Dedifferentiated amniotic fluid mesenchymal stem cell (primary cell): ENCODE measurements around the gene EXOC6B.
A peak's percentile ranks its signal among the peaks of the same experiment; 100 is the strongest.

Source experiments
- DNase-seq: peaks from one replicate; pipeline ENCODE4 v3.0.0-alpha.2; 2016; ENCODE audit errors: extremely low spot score

Gene EXOC6B

GRCh38 chr2:72743481-72743880 is 82.4 kb downstream of the EXOC6B start:
- no peak for DNase-seq

DNA sequence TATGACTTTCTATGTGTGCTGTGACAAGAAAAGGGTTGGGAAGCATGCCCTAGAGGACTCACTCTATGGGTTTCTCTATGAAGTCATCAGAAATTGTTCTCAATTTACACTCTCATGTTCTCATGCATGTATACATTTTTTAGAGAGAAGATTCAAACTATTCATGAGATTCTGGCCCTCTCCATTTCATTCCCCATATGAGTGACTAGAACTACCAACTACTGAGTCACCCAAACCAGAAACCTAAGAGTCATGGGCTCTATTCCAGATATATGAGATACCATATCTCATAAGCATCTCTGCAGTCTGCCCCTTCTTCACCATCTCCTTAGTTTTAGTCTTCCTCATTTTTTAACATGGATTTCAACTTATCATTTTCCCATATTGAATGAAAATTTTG is 87.7 kb downstream of the EXOC6B start:
- DNase-seq, result no peak

GRCh38 chr2:72734432-72734831 is 91.4 kb downstream of the EXOC6B start:
- no peak for DNase-seq

GRCh38 chr2:72731116-72731515 is 94.7 kb downstream of the EXOC6B start:
- DNase-seq, result no peak

- no peak for DNase-seq
These were observed 98.5 kb downstream of the EXOC6B start for GRCh38 chr2:72727356-72727755.

DNA sequence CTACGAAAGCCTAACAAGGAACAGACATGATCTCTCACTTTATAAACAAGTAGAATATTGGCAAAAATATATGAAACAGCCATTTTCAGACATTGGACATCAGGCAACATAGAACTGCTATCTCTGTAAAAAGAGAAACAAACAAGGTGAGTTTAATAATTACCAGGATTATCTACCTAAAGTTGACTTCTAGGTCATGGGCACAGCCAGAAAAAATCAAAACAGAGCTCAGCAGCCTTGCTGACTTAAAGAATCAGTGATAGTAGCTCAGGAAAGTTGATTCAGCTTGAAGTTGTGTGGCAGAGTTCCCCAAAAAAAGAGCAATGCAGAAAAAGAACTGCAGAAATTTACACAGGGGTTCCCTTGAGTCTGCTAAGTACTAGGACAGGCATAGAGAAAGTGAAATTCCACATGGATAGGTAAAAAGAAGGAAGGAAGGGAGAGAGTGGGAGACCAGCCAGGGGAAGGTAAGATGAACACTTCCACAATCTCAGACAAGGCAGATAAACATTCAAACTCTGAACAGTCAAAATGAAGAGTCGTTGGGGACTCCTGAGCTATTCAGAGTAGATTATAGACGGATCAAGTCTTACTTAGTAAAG is 102.0 kb downstream of the EXOC6B start:
- DNase-seq, result no peak

GRCh38 chr2:72722492-72723070 is 103.3 kb downstream of the EXOC6B start:
- DNase-seq, result peak; percentile 66

DNA sequence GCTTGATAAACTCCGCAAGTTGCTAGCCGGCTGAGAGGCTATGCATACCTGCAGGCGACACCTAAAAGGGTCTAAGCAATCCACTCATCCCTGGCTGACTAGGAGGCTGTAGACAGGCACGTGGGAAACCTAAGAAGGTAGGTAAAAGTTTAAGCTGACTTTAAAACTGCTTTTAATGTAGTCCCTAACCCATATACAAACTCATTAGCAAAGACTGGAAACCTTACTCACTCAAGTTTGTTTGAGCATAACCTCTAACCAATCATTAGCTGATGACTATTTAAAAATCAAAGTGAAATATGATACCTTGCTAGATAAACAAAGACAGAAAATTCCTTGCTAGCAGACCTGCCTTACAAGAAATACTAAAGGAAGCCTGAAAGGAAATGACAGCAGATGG is 106.4 kb downstream of the EXOC6B start:
- no peak for DNase-seq

- DNase-seq, result no peak
These were observed 107.0 kb downstream of the EXOC6B start for GRCh38 chr2:72718876-72719275.

DNA sequence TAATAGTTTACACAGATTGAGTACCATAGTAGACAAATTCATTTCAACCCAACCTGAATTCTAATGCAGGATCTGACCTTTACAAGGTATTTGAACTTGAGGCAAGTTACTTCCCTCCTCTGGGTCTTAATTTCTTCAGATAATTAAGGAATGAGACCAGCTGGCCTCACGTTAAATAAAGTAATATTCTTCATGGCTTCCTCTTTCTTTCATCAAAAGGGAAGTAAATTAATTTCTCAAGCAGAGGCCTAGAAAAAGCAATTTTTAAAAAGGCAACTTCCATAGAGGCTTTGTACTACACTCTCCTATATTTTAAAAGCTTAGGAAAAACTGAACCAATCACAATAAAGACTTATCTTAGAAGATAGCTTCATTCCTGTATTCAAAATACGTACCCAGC is 109.2 kb downstream of the EXOC6B start:
- no peak for DNase-seq

DNA sequence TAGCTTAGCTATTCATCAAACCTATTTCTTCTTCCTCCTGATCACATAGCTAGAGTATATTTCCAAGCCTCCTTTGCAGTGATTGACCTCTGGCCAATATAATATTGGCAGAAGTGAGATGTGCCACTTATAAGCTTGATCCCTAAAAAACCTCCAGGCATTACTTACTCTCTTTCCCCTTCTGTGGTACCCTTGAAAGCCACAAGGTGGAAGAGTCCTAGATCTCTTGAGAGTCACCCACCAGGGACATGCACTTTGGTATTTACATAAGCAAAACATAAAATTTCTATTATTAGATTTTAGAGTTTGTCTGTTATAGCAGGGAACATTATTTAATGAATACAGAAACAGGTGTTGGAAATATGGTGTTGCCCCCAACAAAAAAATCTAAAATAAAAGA is 112.0 kb downstream of the EXOC6B start:
- no peak for DNase-seq

- DNase-seq, result no peak
These were observed 112.9 kb downstream of the EXOC6B start for GRCh38 chr2:72712977-72713376.

DNA sequence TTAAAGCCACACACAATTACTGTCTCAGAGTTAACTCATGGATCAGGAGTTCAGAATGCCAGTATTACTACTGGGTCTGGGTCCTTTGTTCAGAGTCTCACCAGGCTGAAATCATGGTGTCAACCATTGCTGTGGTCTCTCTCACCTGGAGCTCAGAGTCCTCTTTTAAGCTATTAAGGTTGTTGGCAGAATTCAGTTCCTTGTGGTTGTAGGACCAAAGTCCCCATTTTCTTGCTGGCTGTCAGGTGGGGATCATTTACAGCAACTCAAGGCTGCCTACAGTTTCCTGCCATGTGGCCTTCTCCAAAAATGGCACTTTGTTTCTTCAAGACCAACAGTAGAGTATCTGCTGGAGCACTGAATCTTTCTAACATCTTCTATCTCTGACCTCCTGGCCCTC is 113.5 kb downstream of the EXOC6B start:
- no peak for DNase-seq

DNA sequence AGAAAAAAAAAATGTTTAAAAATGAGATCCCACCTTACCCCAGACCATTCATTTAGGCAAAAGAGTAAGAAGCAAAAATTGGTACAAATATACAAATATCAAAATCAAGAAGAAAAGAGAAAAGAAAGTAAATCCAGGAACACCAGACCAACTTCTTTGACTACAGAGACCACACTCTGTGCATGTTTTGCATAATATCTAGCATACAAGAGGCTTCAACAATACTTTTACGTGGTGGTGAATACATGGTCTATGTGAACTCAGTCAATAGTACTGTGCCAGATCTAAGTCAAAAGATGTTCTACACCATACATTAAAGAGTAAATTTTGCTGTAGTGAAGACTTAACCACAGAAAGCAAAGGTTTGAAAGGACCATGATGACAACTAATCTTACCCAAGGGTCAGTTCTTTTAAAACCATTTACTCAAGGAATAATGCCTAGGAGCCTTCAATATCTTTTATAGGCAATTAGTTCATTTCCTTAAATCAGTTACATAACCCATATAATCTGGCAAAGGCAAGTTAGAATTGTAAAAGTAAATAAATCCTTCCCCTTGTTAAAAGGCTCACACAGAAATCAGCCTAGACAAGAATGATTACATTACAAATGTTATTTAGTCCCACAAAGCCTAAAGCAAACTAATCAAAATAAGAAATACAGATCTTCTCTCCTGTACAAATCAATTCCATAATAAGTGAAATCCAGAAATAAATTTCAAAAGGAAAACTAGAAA is 115.2 kb downstream of the EXOC6B start:
- DNase-seq, result no peak

GRCh38 chr2:72708236-72708635 is 117.6 kb downstream of the EXOC6B start:
- no peak for DNase-seq

DNA sequence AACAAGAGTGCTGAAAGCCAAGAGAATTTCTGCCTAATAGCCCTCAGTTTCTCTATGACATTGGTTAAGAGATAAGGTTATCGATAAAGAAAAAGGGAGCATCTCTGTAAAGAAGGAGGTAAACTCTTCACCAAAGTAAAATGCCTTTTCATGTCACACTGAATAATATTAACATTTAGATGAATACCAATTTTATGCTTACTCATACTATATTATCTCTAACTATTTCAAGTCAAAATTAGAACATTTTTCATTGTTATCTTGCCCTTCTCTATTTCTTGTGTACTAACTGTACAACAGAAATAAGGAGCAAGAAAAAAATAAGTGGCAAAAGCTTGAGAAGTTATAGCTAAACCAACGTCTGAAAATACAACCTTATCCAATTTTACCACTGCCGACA is 127.5 kb downstream of the EXOC6B start:
- no peak for DNase-seq

GRCh38 chr2:72696559-72696958 is 129.3 kb downstream of the EXOC6B start:
- DNase-seq, result no peak

DNA sequence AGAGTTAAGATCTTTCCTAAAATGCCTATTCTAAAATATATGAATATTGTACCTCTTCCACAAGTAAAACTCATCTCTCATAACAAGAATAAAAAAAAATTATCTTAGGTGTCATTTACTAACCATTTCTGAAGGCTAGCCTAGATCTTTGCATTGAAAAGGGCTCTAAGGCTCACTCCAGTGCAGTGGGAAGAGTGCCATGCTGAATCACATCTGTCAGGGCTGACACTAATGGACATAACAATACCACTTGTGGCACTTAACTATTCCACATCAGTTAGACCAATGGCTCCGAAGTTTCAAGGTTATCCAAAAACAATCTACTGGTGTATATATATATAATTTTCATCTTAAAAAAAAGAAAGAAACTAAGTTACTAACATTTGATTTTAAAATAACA is 130.2 kb downstream of the EXOC6B start:
- DNase-seq, result no peak

DNA sequence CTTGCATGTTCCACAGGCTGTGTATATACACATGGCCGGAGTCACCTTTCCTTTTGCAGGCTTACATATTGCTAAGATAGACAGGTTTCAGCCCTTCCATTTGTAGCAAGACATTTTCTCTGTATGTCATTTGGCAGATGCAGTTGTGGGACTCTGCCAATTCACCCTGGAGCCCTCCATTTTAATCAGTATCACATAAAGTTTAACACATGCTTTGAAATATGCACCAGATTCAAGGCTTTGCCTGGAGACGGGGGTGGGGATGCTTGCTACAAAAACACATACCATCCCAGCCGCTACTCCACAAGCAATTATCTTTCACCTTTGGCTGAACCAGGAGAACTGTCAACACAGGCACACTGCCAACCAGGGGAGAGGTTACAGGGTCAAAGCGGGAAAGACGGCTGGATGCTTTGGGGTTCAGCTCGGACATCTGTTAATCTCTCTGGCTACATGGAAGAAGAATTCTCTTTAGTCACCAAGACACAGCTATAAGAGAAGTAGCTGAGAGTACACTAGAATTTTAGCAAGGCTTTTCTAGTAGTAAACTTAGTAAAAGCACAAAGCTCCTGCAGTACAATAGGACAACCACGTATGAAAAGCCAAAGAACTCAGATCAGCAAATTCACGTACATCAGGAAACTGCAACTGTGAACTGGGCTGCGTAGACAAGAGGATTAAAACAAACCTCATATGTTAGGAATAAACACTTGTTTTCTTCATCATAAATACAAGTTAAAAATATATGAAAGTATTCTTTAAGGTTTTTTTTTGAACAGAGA is 130.9 kb downstream of the EXOC6B start:
- peak; percentile 19 for DNase-seq

GRCh38 chr2:72689579-72690195 is 136.1 kb downstream of the EXOC6B start:
- DNase-seq, result peak; percentile 41

DNA sequence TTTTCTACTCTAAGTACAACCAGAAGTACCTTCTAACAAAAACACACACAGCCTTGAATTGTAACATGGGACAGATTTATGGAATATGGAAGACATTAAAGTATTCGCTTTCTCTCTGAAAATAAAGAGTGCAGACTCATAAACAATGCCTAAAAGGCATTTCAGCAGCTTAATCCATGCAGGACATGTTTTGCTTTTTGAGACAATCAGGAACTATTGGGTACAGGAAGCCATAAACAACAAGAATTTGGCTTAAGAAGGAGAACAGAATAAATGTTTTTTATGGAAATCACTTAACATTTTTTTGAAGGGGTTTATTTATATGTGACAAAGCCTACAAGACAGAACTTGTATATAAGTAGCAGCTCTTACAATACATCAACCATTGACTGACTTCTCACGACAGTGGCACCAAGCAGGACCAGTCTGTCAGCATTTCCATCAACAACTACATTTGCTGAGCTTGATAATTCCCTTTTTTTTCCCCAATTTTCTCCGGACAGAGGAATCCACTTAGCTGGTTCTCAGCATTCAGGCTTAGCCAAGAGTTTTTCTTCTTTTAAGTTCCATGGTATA is 140.1 kb downstream of the EXOC6B start:
- no peak for DNase-seq

DNA sequence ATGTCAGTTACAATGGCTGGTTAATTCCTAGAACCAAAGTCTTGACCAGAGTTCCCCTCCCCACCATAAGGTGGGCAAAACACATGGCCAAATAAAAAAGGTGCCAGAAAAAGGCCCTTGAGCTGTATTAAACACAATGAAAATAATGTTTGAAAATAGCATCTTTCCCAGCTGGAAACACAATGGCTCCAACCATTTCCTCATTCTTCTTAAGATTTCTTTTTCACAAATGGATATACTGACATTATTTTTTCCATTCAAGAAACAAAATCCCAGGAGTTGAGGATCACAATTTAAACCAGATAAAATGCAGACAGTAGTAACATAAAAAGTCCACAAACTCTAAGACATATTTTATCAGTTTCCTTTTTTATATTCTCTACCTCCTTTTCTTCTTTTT is 143.8 kb downstream of the EXOC6B start:
- no peak for DNase-seq
